Measurements from ENCODE around the gene KIDINS220.

The KIDINS220 gene

GRCh38 chr2:8699839-8700238 is 137.6 kb downstream of the KIDINS220 start:
- DNase-seq (ENCODE audit: low read depth in 2 of 2, low spot score in 1 of 2), result no peak

DNA sequence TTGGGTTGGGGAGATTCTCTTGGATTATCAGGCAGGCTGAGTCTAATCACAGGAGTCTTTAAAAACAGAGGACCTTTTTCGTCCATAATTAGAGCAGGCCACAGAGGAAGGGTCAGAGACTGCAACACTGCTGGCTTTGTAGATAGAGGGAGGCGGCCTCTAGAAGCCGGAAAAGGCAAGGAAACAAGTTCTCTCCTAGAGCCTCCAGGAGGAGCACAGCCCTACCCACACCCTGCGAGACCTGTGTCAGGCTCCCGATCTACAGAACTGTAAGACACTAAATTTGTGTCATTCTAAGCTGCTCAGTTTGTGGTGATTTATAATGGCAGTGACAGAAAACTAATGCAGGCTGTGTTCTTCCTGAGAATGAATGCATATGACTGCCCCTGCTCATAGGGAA is 140.2 kb downstream of the KIDINS220 start:
- no peak for DNase-seq (ENCODE audit: low read depth in 2 of 2, low spot score in 1 of 2)

- no peak for DNase-seq (ENCODE audit: low read depth in 2 of 2, low spot score in 1 of 2)
These were observed 142.7 kb downstream of the KIDINS220 start for GRCh38 chr2:8694737-8695136.

DNA sequence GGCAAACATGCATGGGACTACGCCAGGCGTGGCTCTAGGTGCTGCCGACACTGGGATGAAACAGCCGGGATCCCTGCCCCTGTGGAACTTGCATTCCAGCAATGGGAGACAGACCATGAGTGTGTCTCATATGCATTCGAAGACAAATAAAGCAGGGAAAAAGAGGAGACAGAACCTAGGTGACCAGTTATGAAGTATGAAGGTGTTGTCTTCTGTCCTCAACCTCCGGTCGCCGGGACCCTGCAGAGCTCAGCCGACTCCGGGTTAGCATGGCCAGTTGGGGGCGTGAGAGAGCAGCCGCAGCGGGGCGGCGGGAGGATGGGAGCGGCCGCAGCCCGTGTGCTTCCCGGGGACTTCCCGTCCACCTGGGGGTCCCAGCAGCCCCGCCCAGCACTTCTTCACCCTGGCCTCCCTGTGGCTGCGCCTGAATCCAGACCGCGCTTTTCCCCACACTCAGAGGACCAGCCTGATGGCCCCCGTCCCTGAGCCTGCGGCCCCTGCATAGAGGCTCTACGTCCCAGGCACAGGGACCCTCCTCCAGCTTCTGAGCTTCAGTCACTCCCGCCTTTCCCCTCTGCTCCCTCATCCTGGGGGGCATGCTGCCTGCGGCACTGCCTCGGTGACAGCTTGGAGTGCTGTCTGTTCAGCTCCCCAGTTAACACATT is 144.1 kb downstream of the KIDINS220 start:
- no peak for DNase-seq (ENCODE audit: low read depth in 2 of 2, low spot score in 1 of 2)

- no peak for DNase-seq (ENCODE audit: low read depth in 2 of 2, low spot score in 1 of 2)
These were observed 144.6 kb downstream of the KIDINS220 start for GRCh38 chr2:8692783-8693156.

DNA sequence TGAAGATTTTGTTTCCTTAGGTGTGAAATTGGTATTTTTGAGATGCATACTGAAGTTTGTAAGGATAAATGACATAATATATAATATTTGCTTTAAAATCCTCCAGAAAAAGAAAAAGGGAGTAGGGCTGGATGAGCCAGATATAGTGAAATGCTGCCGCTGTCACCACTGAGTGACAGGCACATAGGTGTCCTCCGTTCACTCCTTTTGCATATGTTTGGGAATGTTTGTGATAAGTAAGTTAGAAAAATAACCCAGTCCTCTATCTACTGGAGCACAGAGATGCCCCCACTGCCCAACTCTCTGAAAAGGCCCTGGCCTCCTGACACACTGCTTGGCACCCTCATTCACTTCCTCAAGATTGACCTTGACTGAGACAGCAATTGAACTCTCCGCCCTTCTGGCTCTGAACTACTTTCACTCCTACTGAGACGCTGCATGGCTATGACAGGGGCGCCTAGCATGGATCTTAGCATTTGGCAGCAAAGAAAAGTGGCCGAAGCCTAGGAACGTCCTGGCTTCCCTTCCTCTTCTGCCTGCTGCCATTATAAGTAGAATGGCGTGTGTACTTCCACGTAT is 145.5 kb downstream of the KIDINS220 start:
- DNase-seq (ENCODE audit: low read depth in 2 of 2, low spot score in 1 of 2), result no peak

GRCh38 chr2:8685697-8686358 is 151.6 kb downstream of the KIDINS220 start:
- DNase-seq (ENCODE audit: low read depth in 2 of 2, low spot score in 1 of 2), result peak in 1 of 2 donors; percentile 65

- DNase-seq (ENCODE audit: low read depth in 2 of 2, low spot score in 1 of 2), result no peak
These were observed 152.3 kb downstream of the KIDINS220 start for GRCh38 chr2:8684878-8685696.

DNA sequence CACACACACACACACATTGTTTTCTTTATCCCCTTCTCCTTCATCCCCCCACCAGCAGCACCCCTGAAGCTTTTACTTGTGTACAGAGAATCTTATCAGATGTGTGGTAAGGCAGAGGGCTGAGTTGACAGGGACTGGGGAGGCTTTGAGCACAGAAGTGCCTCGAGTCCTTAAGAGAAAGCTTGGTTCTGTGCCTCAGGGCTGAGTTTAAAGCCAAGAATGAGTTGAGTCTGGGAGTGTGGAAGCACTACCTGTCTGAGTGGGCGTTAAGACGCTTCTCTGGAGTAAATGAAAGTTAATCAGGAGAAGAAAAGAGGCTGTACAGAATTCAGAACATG is 152.9 kb downstream of the KIDINS220 start:
- no peak for DNase-seq (ENCODE audit: low read depth in 2 of 2, low spot score in 1 of 2)

- no peak for DNase-seq (ENCODE audit: low read depth in 2 of 2, low spot score in 1 of 2)
These were observed 154.4 kb downstream of the KIDINS220 start for GRCh38 chr2:8682719-8683667.

DNA sequence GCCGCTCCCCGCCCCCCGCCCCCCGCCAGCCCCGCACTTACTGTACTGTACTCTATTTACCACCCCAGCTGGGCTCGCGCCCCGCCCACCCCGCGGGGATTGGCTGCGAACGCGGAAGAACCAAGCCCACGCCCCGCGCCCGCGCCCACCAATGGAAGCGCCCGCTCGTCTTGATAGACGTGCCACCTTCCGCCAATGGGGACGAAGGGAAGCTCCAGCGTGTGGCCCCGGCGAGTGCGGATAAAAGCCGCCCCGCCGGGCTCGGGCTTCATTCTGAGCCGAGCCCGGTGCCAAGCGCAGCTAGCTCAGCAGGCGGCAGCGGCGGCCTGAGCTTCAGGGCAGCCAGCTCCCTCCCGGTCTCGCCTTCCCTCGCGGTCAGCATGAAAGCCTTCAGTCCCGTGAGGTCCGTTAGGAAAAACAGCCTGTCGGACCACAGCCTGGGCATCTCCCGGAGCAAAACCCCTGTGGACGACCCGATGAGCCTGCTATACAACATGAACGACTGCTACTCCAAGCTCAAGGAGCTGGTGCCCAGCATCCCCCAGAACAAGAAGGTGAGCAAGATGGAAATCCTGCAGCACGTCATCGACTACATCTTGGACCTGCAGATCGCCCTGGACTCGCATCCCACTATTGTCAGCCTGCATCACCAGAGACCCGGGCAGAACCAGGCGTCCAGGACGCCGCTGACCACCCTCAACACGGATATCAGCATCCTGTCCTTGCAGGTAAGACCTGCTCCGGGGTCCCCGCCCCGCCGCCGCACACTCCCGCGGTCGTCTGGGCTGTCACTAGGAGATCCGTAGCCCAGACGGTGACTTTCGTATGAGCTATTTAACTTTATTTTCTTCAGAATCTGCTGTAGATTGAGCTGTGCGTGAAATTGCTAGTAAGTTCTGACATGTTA is 155.4 kb downstream of the KIDINS220 start, which contains the start of gene ID2:
TSS of gene ID2 (plus strand) at position 271 of the 907 bp plus-strand sequence. CDS start at position 381, 110 bp downstream.
- peak; percentile 97 for DNase-seq (ENCODE audit: low read depth in 2 of 2, low spot score in 1 of 2)

- no peak for DNase-seq (ENCODE audit: low read depth in 2 of 2, low spot score in 1 of 2)
These were observed 156.3 kb downstream of the KIDINS220 start for GRCh38 chr2:8680822-8681760.

DNA sequence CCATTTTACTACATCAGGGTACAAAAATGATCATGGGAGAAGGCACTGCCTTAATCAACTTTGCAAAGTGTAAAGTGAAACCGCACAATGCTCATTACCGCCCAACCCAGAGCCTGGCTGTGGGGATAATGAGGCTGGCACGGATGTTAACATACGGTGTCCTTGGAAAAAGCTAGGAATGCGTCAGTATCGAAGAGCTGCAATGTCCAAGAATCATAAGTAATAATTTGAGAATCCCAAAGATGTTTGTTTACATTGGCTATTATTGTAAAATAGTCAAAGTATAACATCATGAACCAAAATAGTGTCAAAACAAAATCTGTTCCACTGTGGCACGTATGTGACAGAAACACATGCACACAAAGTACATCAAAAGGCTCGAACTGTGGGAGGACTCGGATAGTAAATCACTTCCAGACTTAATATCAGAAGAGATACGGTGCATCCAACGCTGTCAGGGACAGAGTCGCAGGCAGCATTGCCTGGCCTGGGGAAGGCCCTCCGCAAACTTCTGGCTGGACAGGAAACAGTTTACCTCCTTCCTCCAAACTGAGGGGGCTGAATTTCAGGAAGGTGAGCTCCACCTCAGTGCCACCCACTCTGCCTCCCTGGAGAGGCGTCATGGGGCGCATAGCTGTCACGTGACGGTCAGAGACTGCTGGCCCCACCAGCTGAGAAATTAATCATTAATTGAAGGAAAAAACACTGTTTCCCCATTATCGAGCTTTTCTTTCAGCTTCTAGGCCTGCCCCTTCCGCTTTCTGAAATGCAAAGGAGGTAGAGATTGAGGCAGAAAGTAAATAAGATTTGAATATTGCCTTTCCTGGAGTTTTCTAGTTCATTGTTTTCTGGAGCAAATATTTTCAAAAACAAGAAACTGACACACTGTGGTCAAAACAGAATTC is 157.3 kb downstream of the KIDINS220 start:
- no peak for DNase-seq (ENCODE audit: low read depth in 2 of 2, low spot score in 1 of 2)

- no peak for DNase-seq (ENCODE audit: low read depth in 2 of 2, low spot score in 1 of 2)
These were observed 157.9 kb downstream of the KIDINS220 start for GRCh38 chr2:8679567-8679826.
